ENCODE data around the gene KRTAP23-1. TPM values are rescaled to one million over a fixed set of nuclear protein-coding genes. Genes with fewer than 3 reads are reported as not detected.

KRTAP23-1 gene
- total and polyA plus RNA-seq, 2 of the 8 experiments (the other 6 are each of a cell fraction or from before 2014, with no cell fraction given): not detected

DNA sequence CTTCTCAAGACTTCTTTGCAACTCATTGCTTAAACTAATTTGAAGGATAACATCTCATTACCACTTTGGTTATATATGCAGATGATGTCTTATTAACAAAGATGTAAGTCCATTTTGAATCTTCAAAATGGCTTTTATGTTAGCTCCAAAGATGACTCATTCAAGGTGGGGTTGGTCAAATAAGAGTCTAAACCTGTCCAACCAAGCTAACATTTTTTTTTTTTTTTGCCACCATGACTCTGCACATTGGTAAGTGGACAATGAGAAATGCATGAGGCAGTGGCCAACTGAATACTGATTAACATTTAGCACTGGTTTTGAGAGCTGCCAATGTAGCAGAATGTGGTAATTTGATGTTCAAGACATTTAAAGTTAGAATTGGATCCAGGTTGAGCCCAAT is 10.6 kb downstream of the KRTAP23-1 start:
- Histone ChIP-seq H3K23me2 (ENCODE audit: low read depth, low read length) (no peaks in the 10 kb centered on the region), H4K8ac (ENCODE audit: extremely low read depth, insufficient read depth, low read length) (no peak overlapping the region), H3K18ac (ENCODE audit: extremely low read depth, low read length) (no peak overlapping the region), H3K79me2 (ENCODE audit: control insufficient read depth in 1 of 2, insufficient read depth in 2 of 2, low read length in 2 of 2) (no peaks in the 10 kb centered on the region), H2AK5ac (ENCODE audit: low read depth, low read length) (no peak overlapping the region), H3K27me3 (replicated peaks in 1 of 4; ENCODE audit: control insufficient read depth in 3 of 4, extremely low read depth in 1 of 4, insufficient read depth in 3 of 4, low read length in 3 of 4) (no peaks in the 10 kb centered on the region), H4K5ac (ENCODE audit: insufficient read length, low read depth, low read length) (no peak overlapping the region), H2BK5ac (ENCODE audit: low read depth, low read length) (no peak overlapping the region), H4K91ac (replicated peaks; ENCODE audit: insufficient read length, low read length) (no peak overlapping the region), H3K9ac (replicated peaks in 1 of 4; ENCODE audit: extremely low read depth in 1 of 4, low read depth in 3 of 4, low read length in 3 of 4) (no peak overlapping the region), H2BK15ac (ENCODE audit: low read length) (no peak overlapping the region), H3K4me3 (ENCODE audit: extremely low read depth in 1 of 4, insufficient read depth in 2 of 4, low read depth in 3 of 4, low read length in 4 of 4) (no peak overlapping the region), H3K4ac (replicated peaks; ENCODE audit: insufficient read length, low read depth, low read length) (no peak overlapping the region), H3K14ac (ENCODE audit: insufficient read length) (no peak overlapping the region), H3K9me3 (ENCODE audit: insufficient read depth in 2 of 2, low read depth in 1 of 2, low read length in 1 of 2) (no peaks in the 10 kb centered on the region), H3K56ac (replicated peaks; ENCODE audit: insufficient read length, low read depth, low read length) (no peak overlapping the region), H2AFZ (ENCODE audit: low read length) (no peak overlapping the region), H3K4me2 (ENCODE audit: insufficient read depth in 1 of 2, low read depth in 2 of 2, low read length in 2 of 2) (no peak overlapping the region), H3K23ac (ENCODE audit: insufficient read length) (no peak overlapping the region), H2BK12ac (ENCODE audit: low read depth, low read length) (no peak overlapping the region), H3K36me3 (ENCODE audit: control insufficient read depth in 2 of 4, insufficient read depth in 4 of 4, low read length in 3 of 4) (no peaks in the 10 kb centered on the region), H2BK120ac (replicated peaks; ENCODE audit: low read depth, low read length) (no peak overlapping the region), H3K27ac (ENCODE audit: low read depth, low read length) (no peak overlapping the region), H4K20me1 (replicated peaks in 1 of 2; ENCODE audit: control insufficient read depth in 1 of 2, insufficient read depth in 2 of 2, low read length in 2 of 2) (no peaks in the 10 kb centered on the region), H3K79me1 (ENCODE audit: low read depth, low read length) (no peaks in the 10 kb centered on the region), H3K4me1 (replicated peaks in 1 of 4; ENCODE audit: control insufficient read depth in 3 of 4, insufficient read depth in 4 of 4, low read length in 3 of 4) (no peaks in the 10 kb centered on the region), H2BK20ac (ENCODE audit: low read length) (no peak overlapping the region)
- no peak for FAIRE-seq
- POLR2A ChIA-PET (ENCODE audit: partially characterized antibody): no interaction called here
- CTCF ChIA-PET (ENCODE audit: partially characterized antibody): interaction anchor here (0.7 to 1.8 kb wide), 3 partner anchors 9 to 551 kb away, joined by 3 to 7 read pairs (median 5); no protein-coding TSS in a partner anchor
- no peak for DNase-seq (ENCODE audit: low read depth in 1 of 2, low spot score in 2 of 2)
- TF ChIP-seq SP1 (IDR thresholded peaks at IDR 0.05; ENCODE audit: low read depth, low read length) (no peak), POU5F1 (IDR thresholded peaks at IDR 0.05; ENCODE audit: low read depth, low read length) (no peak), EZH2 (IDR thresholded peaks at IDR 0.05; ENCODE audit: low read depth, low read length, severe bottlenecking) (no peak), BRCA1 (IDR thresholded peaks at IDR 0.05; ENCODE audit: low read depth, low read length) (no peak), RNF2 (IDR thresholded peaks at IDR 0.05; ENCODE audit: borderline replicate concordance, low read depth, low read length, missing control alignments, poor library complexity, severe bottlenecking) (no peak), POLR2A (IDR thresholded peaks at IDR 0.05; ENCODE audit: control extremely low read depth in 1 of 2, low read depth in 2 of 2, low read length in 2 of 2) (no peak), CREB1 (IDR thresholded peaks at IDR 0.05) (no peak), BCL11A (IDR thresholded peaks at IDR 0.05; ENCODE audit: low read depth in 2 of 2, low read length in 2 of 2) (no peak), NRF1 (IDR thresholded peaks at IDR 0.05; ENCODE audit: low read depth, low read length) (no peak), CEBPB (IDR thresholded peaks at IDR 0.05; ENCODE audit: low read depth, low read length) (no peak), TAF1 (IDR thresholded peaks at IDR 0.05; ENCODE audit: low read depth, low read length) (no peak), KDM4A (IDR thresholded peaks at IDR 0.05; ENCODE audit: low read depth, low read length, severe bottlenecking) (no peak), TCF12 (IDR thresholded peaks at IDR 0.05; ENCODE audit: low read depth, low read length) (no peak), RBBP5 (IDR thresholded peaks at IDR 0.05; ENCODE audit: borderline replicate concordance, low read depth, low read length) (no peak)
- TF ChIP-seq, protein P1, sequence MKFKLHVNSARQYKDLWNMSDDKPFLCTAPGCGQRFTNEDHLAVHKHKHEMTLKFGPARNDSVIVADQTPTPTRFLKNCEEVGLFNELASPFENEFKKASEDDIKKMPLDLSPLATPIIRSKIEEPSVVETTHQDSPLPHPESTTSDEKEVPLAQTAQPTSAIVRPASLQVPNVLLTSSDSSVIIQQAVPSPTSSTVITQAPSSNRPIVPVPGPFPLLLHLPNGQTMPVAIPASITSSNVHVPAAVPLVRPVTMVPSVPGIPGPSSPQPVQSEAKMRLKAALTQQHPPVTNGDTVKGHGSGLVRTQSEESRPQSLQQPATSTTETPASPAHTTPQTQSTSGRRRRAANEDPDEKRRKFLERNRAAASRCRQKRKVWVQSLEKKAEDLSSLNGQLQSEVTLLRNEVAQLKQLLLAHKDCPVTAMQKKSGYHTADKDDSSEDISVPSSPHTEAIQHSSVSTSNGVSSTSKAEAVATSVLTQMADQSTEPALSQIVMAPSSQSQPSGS (IDR thresholded peaks at IDR 0.05; ENCODE audit: low read length): no peak

Measured in H1 (cell line).